ENCODE data around the gene NDEL1.

NDEL1 gene

DNA sequence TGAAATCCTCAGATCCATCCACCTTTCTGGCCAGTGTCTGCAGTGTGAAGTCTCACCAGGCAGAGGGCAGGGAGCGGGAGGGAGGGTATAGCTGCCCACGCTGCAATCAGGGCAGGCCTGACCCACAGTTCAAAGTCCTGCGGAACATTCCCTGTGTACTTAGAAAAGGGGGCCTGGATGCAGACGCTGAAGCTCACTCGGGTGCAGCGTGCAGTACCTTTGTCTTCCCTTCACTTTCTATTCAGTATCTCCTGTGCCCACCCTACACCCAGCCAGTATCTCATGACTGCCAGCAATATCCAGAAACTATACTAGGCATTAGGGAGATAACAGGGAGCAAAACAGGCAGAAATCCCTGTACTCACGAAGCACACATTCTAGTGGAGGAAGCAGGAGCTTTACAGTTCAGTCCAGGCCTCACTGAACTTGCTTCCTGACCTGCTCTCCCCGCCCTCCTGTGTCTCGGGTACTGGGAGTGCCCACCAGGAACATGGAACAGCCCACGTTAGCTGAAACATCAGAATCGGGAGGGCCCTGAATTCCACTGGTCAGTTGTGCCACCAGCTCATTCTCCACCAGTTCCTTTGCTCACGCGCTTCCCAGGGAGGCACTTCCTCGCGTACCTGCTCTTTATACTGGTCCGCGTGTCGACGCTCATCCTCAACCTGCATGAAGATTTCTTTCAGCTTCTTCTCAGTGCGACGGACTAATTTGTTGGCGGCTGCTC is 42.2 kb downstream of the NDEL1 start:
- DNase-seq (ENCODE audit: low spot score): no peak

DNA sequence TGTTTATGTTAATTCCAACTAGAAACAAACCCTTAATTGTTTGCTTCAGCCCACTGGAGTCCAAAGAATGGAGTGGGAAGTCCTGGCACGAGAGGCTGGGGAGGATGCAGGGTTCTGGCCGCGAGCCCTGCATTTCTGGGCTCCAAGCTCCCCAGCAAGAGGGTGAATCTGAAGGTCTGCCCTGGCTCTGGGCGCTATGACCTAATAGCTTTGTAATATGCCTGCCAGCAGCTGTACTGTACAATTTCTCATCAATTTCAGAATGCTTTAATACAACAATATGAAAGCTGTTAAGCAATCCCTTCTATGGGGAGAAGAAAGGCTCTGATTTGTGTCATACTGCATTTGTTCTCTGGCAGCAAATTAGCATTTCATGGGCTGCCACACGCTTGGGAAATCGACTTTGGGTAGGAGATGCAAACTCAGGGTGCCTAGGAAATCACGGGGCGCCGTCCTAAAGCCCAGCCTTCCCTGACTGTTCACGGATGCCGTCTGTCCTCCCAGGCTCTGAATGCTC is 43.8 kb downstream of the NDEL1 start:
- DNase-seq (ENCODE audit: low spot score): no peak

DNA sequence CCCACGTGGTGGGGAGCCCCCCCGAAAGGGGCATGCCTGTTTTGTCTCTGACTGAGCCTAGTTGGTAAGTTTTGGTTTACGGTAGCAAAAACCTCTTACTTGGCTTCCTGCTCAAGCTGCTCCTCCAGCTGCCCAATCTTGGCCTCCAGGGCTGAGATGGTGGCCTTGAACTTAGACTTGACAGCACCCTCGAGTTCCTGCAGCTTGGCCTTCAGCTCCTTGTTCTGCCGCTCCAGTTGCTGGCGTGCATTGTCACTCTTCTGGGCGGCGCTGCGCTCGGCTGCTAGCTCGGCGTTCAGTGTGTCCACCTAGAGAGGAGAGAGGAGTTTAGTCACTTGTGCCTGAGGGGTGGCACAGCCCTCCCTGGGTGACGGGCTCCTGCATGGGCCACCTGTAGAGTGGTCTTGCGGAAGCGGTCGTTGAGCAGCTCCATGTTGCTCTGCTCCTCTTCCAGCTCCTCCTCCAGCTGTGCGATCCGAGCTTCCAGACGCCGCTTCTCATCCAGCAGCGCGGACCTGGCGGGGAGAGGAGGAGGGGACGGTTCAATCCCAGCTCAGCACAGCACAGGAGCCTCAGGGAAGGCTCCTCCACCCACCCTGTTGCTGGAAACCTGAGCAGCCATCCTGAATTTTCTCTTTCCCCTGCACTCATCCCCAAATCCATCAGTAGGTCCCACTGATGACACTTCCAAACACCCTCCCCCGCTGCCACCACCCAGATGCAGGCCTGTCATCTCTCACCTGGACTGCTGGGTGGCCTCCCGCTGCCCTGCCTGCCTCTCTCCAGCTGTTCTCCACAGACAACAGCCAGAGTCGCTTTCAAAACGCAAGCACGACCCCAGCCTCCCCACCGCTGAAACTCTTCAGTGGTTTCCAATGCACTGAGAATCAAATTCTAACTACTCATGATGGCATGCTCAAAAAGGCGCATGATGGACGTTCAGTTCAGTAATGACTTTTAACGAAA is 44.6 kb downstream of the NDEL1 start:
- DNase-seq (ENCODE audit: low spot score): no peak

DNA sequence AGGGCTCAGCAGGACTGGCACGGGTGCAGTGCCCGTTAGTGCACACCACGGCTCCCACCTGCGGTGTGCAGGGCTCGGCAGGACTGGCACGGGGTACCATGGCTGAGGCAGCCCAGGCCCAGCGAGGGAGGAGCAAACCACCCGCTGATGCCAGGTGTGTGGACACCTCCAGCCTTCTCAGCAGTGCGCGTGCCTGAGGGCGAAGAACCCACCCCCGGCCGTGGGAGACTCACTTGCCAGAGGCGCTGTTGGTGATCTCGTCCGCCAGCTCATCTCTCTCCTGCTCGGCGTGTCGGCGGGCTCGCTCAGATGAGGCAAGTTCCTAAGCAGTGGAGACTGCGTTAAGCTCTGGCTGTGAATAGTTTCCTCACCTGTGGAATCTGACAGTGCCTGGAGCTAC is 45.4 kb downstream of the NDEL1 start:
- no peak for DNase-seq (ENCODE audit: low spot score)

DNA sequence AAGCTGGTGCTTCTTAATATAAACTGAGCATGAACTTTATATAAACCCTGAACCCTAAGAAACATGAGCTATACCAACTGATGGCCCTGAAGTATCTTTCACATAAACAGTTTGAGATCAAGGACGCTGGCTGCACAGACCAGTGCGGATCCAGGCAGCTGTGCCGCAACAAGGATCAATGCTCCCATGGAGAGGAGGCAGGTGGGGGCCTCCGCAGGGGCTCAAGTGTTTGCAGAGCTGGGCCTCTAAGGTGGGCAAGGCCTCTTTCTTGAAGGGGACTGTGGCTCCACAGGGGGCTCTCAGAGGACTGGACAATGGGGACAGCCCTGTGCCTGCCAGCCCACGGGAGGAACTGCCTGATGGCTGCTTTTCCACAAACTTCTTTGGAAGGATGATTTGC is 46.0 kb downstream of the NDEL1 start:
- DNase-seq (ENCODE audit: low spot score): no peak

DNA sequence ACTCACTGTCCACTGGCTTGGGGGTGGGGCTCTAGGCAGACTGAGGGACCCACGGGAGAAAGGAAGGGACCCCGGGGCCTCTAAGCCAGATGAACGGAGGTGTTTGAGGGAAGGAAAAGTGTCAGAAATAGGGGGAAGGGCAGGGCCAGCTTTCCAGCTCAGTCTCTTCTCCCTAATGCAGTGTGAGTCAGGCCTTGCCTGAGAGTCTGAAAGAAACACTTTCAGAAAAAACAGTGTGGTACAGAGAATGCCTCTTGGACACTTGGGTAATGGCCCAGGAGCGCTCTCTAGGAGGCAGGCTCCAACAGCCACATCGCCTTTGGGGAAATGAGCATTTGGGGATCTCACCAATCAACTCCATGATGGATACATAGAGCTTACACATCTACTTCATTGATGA is 46.9 kb downstream of the NDEL1 start:
- DNase-seq (ENCODE audit: low spot score): no peak

DNA sequence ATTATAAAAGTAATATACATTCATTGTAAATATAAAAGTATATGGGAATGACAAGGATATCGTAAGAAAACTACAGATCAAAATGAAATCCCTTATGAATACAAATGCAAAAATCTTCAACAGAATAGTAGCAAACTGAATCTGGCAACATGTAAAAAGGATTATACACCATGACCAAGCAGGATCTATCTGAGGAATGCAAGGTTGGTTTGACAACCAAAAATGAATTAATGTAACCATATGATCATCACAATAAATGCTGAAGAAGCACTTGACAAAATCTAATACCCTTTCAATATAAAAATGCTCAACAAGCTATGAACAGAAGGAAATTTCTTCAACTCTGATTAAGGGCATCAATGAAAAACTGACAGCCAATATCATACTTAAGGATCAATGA is 48.8 kb downstream of the NDEL1 start:
- DNase-seq (ENCODE audit: low spot score): no peak

DNA sequence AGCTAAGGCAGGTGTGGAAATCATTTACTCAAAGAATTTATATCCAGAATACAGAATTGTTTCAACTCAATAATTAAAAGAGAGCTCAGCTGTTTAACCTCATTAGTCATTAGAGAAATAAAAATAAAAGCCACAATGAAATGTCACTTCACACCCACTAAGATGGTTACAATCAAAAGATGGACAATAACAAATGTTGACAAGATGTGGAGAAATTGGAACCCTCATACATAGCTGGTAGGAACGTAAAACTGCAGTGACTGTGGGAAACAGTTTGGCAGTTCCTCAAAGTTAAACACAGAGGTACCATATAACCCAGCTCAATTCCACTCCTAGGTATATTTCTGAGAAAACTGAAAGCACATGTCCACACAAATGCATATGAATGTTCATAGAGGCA is 49.8 kb downstream of the NDEL1 start:
- DNase-seq (ENCODE audit: low spot score): no peak

DNA sequence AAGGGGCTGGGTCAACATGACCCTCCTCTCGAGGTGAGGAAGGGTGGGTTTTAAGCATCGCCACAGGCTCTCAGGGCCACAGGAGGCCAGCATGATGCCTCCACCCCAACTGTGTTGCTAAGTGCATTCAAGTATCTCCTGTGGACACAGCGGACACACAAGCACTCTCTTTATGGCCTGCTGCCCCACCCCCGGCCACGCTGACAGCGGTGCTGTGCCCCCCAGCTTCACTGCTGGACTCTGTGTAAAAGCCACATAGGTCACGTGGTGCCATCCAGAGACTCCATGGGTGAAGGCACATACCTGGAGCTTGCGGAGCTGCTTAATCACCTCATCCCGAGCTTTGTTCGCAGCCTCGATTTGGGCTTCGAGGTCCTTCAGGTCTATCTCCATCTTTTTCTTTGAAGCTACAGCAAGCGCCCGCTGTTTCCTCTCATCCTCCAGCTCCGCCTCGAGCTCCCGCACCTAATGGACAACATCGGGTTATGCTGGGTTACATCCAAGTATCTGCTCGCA is 51.5 kb downstream of the NDEL1 start:
- no peak for DNase-seq (ENCODE audit: low spot score)

DNA sequence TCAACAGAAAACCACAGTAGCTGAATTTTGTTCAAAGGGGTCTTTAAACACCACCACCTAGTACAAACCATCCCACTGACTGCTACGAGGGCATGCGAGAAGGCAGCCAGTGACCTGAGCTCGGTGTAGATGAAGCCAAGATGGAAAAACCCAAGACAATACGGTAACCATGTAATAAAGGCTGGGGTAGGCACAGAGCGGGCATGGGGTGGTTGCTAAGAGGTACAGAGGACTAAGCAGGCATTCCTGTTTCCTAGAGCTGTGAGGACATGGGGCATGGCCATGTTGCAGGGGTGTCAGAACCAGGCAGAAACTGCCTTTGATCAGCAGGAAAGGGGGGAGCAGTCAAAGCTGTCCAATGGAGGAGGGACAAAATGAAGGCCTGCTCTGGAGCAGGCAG is 52.1 kb downstream of the NDEL1 start:
- DNase-seq (ENCODE audit: low spot score): no peak

DNA sequence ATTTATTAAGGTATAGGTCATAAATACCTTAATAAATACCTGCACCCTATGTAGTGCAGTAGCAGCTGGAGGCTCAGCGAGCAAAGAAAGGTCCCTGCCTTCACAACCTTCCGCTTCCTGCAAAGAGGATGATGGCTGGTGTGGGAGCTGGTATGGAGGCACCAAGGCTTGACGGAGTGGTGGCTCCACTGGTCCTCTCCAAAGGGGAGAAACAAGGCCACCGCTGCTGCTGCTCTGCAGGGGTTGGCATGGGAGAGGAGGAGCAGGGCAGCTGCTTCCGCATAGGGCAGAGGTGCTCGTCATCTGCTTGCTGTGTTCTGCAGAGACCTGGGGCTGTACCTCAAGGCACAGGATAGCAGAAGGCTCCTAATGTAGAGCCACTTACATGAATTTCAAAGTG is 52.8 kb downstream of the NDEL1 start:
- no peak for DNase-seq (ENCODE audit: low spot score)

DNA sequence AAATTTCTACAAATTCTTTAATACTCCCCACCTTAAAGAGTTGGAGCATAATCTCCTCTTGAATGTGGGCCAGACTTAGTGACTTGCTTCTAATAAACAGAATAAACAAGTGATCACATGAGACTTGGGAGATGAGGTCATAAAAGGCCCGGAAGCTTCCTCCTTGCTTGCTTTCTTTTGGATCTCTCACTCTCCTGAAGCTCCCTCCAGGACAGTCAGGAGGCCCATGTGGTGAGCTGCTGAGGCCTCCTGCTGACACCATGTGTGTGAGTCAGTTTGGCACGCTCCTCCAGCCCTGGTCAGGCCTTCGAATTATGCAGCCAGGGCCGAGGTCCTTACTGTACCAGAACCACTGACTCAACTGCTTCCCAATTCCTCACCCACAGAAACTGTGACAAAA is 53.2 kb downstream of the NDEL1 start:
- DNase-seq (ENCODE audit: low spot score): no peak

DNA sequence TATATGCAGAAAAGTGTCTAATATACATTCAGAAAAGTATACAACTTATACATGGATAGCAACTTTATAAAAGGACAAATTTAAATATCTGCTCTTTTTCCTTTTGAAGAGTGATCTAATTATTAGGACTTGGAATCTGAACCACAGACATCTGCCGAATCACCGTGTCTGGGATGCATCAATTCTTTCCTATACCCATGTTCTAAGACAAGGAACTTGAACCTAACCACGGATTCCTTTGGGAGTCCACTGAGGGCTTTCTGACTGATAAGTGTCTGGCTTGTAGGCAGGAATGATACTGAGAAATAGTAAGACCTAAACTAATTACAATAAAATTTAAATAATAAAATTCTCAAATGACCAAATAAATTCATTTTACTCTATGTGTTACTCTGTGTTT is 54.2 kb downstream of the NDEL1 start:
- DNase-seq (ENCODE audit: low spot score): no peak

DNA sequence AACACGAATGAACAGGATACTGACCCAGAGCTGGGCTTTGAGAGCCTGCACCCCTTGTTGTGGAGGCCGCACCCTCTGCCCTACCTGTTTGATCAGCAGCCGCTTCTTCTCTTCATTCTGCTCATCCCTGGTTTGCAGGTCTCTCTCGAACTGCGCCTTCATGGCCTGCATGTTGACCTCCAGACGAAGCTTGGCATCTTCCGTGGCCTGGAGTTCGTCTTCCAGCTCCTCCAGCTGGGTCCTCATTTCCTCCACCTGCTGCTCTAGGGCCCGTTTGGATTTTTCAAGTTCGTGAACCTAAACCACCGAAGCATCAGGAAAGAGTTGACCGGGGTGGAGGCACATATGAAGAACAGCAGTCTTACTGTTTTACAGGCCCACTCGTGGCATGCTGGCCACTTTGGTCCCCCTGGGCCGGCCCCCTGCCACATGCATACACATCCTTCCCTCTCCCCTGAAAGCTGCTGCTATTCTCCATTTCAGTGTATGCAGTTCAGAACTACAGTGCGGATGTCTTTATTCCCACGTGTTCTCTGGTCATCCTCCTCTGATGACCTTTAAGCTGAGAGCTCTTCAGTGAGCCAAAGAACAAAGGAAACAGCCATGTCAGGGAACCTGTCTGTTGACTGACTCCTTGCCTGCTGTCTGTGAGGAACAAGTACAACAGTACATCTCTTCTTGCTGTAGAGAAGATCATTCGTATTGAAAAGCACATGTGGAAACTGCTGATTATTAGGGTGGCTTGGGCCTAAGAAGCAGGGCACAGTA is 54.8 kb downstream of the NDEL1 start:
- no peak for DNase-seq (ENCODE audit: low spot score)

DNA sequence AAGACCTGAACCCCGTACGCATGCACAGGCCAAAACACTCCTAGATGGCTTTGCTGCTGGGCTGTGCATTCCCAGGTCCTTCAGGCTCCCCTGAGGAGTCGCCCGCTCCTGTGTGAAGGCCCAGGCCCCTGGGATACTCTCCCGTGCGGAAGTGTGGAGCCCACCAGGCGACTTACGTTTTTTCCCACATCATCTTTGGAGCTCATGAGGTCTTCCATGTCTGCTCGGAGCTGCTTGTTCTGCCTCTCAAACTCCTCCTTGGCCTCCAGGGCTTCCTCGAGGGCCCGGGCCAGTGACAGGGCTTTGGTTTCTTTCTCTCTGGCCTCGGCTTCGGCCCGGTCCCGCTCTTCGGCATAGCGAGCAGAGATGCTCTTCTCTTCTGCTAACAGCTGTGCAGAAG is 56.4 kb downstream of the NDEL1 start:
- DNase-seq (ENCODE audit: low spot score): no peak

DNA sequence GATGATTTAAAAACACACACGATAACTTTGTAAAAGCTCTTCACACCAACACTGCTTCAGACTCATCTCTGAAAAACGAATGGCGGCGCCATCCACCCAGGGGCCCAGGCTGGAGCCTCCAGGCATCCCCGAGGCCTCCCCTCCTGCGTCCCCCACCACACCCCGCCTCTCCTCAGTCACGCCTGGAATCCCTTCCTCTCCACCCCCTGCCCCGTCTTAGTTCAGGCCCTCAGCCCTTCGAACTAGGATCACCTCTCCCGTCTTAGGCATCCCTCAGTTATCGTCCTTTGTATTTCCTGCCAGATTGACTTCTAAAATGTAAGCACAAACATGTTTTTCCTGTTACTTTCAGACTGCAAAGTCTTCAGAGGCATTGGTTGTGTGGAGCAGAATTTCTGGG is 58.3 kb downstream of the NDEL1 start:
- DNase-seq (ENCODE audit: low spot score): no peak

DNA sequence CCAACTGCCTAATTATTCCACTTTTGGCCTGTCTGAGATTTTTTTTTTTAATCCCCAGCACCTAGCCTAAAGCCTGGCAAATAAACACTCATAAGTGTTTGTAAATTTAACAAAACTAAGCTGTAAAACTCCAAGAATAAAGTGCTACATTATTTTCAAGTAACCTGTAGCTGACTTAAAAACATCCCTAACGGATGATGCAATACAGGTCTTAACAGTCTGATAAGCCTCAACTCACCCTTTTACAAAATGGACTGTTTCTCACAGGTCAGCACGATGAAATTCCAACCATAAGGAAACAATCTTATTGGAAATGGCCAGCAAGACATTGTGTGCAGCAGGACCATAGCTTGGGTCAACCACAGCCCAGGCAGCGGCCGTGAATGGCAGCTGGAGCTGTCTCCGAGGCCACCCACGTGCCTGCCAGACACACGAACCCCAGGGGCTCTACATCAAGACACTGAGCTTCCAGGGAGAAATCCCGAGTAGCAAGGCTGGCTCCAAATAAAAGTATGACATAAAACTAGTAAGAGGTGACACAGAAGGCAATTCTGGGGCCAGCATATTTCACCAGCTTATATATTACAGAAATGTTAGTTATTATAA is 58.9 kb downstream of the NDEL1 start:
- DNase-seq (ENCODE audit: low spot score): no peak

DNA sequence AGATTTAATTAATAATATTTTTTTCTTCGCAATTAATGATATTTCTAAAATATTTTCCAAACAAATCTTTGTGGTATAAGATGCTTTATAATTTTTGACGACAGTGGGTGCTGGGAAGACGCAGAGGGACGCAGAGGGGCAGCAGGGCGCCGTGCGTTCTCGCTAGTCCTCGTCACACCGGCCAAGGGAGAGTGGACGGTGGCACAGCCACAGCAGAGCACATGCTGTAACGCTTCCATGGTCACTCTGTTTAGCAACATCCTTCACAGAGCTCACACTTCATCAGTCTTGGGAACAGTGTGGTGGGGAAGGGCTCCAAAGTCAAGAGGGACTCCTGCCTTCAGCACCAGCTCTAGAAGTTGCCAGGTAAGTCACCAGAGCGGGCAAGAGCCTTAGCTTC is 60.4 kb downstream of the NDEL1 start:
- DNase-seq (ENCODE audit: low spot score): no peak

DNA sequence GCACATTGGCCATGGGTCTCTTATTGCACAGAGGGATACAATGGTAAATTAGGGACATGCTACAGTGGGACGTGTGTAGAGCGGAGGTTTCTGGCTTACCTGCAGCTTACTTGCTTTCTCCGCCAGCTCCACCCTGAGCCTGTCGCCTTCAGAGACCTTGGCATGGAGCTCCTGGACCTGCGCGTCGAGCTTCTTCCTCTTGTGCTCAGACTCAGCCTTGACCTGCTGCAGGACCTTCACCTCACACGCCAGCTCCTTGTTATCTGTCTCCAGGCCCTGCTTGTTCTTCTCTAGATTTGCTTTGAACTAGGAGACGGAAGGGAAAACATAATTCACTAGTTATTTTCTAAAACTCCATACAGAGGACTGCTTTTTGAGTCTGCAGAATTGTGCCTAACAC is 63.5 kb downstream of the NDEL1 start:
- DNase-seq (ENCODE audit: low spot score): no peak

DNA sequence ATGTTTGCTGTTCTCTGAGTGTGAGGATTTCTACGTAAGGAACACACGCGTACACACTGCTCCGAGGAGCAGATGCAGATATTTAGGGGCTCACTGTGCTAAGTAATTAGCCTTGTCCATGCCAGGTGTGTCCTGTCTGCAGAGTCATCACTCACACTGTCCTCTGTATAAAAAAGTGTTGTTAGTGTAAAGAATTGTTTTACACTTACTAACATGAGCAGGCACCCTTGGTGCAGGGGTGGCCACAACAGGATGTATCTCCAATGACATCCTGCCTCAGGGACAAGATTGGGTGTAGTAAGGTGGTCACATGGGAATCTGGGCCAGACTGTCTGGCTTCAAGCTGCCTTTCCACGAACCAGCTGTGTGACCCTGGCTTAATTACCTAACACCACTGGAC is 63.9 kb downstream of the NDEL1 start:
- DNase-seq (ENCODE audit: low spot score): no peak

DNA sequence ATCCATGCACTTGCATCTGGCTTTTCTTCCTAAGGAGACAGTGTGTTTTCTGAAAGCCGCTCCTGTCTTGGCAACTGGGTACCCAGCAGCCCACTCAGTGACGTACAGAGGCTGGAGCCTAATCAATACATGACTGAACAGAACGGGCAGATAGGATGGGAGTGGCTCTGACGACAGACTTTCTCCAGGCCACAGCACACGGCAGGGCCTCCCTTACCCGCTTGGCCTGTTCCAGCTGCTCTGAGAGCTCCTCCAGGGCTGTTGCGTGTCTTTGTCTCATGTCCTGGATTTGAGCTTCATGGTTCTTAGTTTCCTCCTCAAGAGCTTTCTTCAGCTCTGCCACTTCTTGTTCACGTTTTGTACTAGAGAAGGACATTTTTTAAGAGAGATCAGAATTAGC is 64.9 kb downstream of the NDEL1 start:
- DNase-seq (ENCODE audit: low spot score): no peak

DNA sequence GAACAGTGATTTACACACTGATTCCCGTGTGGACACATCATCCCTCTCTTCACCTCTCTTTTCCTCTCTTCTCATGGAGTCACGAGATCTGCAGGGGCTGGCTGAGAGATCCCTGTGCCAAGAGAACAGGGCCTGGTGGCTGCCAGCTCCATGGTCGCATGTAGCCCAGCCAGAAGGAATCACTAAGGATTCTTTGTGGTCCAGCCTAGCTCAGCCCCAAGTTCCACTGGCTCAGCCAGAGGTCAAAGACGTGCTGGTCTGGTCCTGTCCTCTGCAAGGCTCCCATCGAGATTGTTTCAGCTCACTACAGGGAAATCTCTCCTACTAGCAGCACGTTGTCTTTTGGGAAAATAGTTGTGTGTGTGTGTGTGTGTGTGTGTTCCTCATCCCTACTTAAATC is 66.4 kb downstream of the NDEL1 start:
- no peak for DNase-seq (ENCODE audit: low spot score)

Measured in iPS-NIHi11 (cell line).